H1 (cell line): ENCODE measurements around the gene VAX1. TPM values are rescaled to one million over a fixed set of nuclear protein-coding genes. Genes with fewer than 3 reads are reported as not detected.

ENCODE experiments used
- CTCF ChIA-PET: fragments of 300-600 bp; sonication (Branson Sonifier 250); formaldehyde crosslinking; loops from one replicate; lab custom pipeline; 2021; ENCODE audit not compliant: partially characterized antibody; lab: Charles Lee
- POLR2A ChIA-PET: fragments of 300-600 bp; sonication (Branson Sonifier 250); formaldehyde crosslinking; loops from one replicate; lab custom pipeline; 2021; ENCODE audit warnings: inconsistent platforms; ENCODE audit not compliant: partially characterized antibody; lab: Charles Lee
- DNase-seq, 2 experiments: peaks; one replicate each; pipeline versions ENCODE4 v3.0.0 to v3.0.0-alpha.2; 2010 to 2022; ENCODE audit warnings: low spot score in 2 of 2, low read depth in 1 of 2, mixed read lengths in 1 of 2
- FAIRE-seq: peaks from 2 replicates; lab custom pipeline; 2011; peaks lifted over from hg19 to GRCh38; lab: Jason Lieb, UNC
- H2AFZ ChIP-seq: 2 replicates; pipeline ENCODE4 v1.8.1; 2012; ENCODE audit warnings: low read length, inconsistent platforms
- H2AK5ac ChIP-seq: 2 replicates; pipeline ENCODE4 v1.6.1; 2013; ENCODE audit warnings: low read depth, low read length
- H2BK120ac ChIP-seq: replicated peaks from 2 replicates; pipeline ENCODE3; 2013; ENCODE audit warnings: low read depth, low read length, inconsistent platforms
- H2BK12ac ChIP-seq: 2 replicates; pipeline ENCODE4 v1.6.1; 2013; ENCODE audit warnings: low read depth, low read length
- H2BK15ac ChIP-seq: 2 replicates; pipeline ENCODE4 v1.6.1; 2013; ENCODE audit warnings: low read length
- H2BK20ac ChIP-seq: 2 replicates; pipeline ENCODE4 v1.6.1; 2013; ENCODE audit warnings: low read length
- H2BK5ac ChIP-seq: 2 replicates; pipeline ENCODE4 v1.6.1; 2013; ENCODE audit warnings: low read depth, low read length
- H3K14ac ChIP-seq: 2 replicates; pipeline ENCODE4 v1.6.1; 2013; ENCODE audit warnings: inconsistent platforms; ENCODE audit not compliant: insufficient read length
- H3K18ac ChIP-seq: 2 replicates; pipeline ENCODE4 v1.6.1; 2013; ENCODE audit warnings: low read length; ENCODE audit errors: extremely low read depth
- H3K23ac ChIP-seq: 2 replicates; pipeline ENCODE4 v1.6.1; 2013; ENCODE audit warnings: inconsistent platforms; ENCODE audit not compliant: insufficient read length
- H3K23me2 ChIP-seq: 2 replicates; pipeline ENCODE4 v1.6.1; 2013; ENCODE audit warnings: low read depth, low read length
- H3K27ac ChIP-seq: 2 replicates; pipeline ENCODE4 v1.6.1; 2011; ENCODE audit warnings: low read depth, low read length, inconsistent platforms
- H3K27me3 ChIP-seq, 4 experiments: replicated peaks in 1 of 4; 1 replicate in 1 of 4; 2 replicates in 3 of 4; pipeline versions ENCODE4 v1.6.1 to v1.8.1; 2011 to 2013; ENCODE audit warnings: low read length in 3 of 4, mild to moderate bottlenecking in 3 of 4, inconsistent platforms in 2 of 4, mixed read lengths in 2 of 4, moderate library complexity in 1 of 4; ENCODE audit not compliant: control insufficient read depth in 3 of 4, insufficient read depth in 3 of 4; ENCODE audit errors: extremely low read depth in 1 of 4
- H3K36me3 ChIP-seq, 4 experiments: 2 replicates each; pipeline versions ENCODE4 v1.6.1 to v1.8.1; 2011 to 2013; ENCODE audit warnings: mild to moderate bottlenecking in 4 of 4, low read length in 3 of 4, moderate library complexity in 2 of 4, control low read depth in 1 of 4, inconsistent platforms in 1 of 4; ENCODE audit not compliant: insufficient read depth in 4 of 4, control insufficient read depth in 2 of 4
- H3K4ac ChIP-seq: replicated peaks from 2 replicates; pipeline ENCODE3; 2013; ENCODE audit warnings: low read length, low read depth, mixed read lengths, inconsistent platforms; ENCODE audit not compliant: insufficient read length
- H3K4me1 ChIP-seq, 4 experiments: replicated peaks in 1 of 4; 1 replicate in 1 of 4; 2 replicates in 3 of 4; pipeline versions ENCODE4 v1.6.1 to v1.8.1; 2011 to 2013; ENCODE audit warnings: low read length in 3 of 4, inconsistent platforms in 2 of 4, mixed read lengths in 1 of 4; ENCODE audit not compliant: insufficient read depth in 4 of 4, control insufficient read depth in 3 of 4
- H3K4me2 ChIP-seq, 2 experiments: 2 replicates each; pipeline versions ENCODE4 v1.6.1 to v1.8.1; 2011 to 2013; ENCODE audit warnings: low read depth in 2 of 2, low read length in 2 of 2, control low read depth in 1 of 2, inconsistent platforms in 1 of 2, mild to moderate bottlenecking in 1 of 2; ENCODE audit not compliant: insufficient read depth in 1 of 2
- H3K4me3 ChIP-seq, 4 experiments: fragments of 200-600, 300-600 bp in 1 of 4; sonication (generic), shearing (Covaris generic), sonication (Bioruptor Twin) in 1 of 4; 2 replicates each; pipeline versions ENCODE4 v1.5.1 to v1.8.1; 2011 to 2016; ENCODE audit warnings: low read length in 4 of 4, low read depth in 3 of 4, control low read depth in 2 of 4, inconsistent platforms in 2 of 4, mild to moderate bottlenecking in 2 of 4, mixed read lengths in 1 of 4, moderate library complexity in 1 of 4; ENCODE audit not compliant: insufficient read depth in 2 of 4; ENCODE audit errors: extremely low read depth in 1 of 4
- H3K56ac ChIP-seq: replicated peaks from 2 replicates; pipeline ENCODE3; 2013; ENCODE audit warnings: low read depth, mild to moderate bottlenecking, mixed read lengths, low read length, inconsistent platforms; ENCODE audit not compliant: insufficient read length
- H3K79me1 ChIP-seq: 2 replicates; pipeline ENCODE4 v1.6.1; 2013; ENCODE audit warnings: low read depth, low read length, control low read depth
- H3K79me2 ChIP-seq, 2 experiments: 2 replicates each; pipeline versions ENCODE4 v1.6.1 to v1.8.1; 2012 to 2013; ENCODE audit warnings: low read length in 2 of 2, mild to moderate bottlenecking in 2 of 2, inconsistent platforms in 1 of 2; ENCODE audit not compliant: insufficient read depth in 2 of 2, control insufficient read depth in 1 of 2
- H3K9ac ChIP-seq, 4 experiments: replicated peaks in 1 of 4; 1 replicate in 1 of 4; 2 replicates in 3 of 4; pipeline versions ENCODE4 v1.6.1 to v1.8.1; 2011 to 2013; ENCODE audit warnings: low read depth in 3 of 4, low read length in 3 of 4, control low read depth in 2 of 4, mild to moderate bottlenecking in 2 of 4, moderate library complexity in 2 of 4, inconsistent platforms in 1 of 4; ENCODE audit errors: extremely low read depth in 1 of 4
- H3K9me3 ChIP-seq, 2 experiments: 2 replicates each; pipeline versions ENCODE4 v1.6.1 to v1.8.1; 2012 to 2013; ENCODE audit warnings: mild to moderate bottlenecking in 2 of 2, moderate library complexity in 2 of 2, control low read depth in 1 of 2, inconsistent platforms in 1 of 2, low read depth in 1 of 2, low read length in 1 of 2, mixed read lengths in 1 of 2; ENCODE audit not compliant: insufficient read depth in 2 of 2
- H4K20me1 ChIP-seq, 2 experiments: replicated peaks in 1 of 2; 2 replicates each; pipeline versions ENCODE3 to v1.8.1; 2011 to 2013; ENCODE audit warnings: inconsistent platforms in 2 of 2, low read length in 2 of 2, mild to moderate bottlenecking in 1 of 2; ENCODE audit not compliant: insufficient read depth in 2 of 2, control insufficient read depth in 1 of 2
- H4K5ac ChIP-seq: 2 replicates; pipeline ENCODE4 v1.6.1; 2013; ENCODE audit warnings: low read length, low read depth, mixed read lengths, inconsistent platforms; ENCODE audit not compliant: insufficient read length
- H4K8ac ChIP-seq: 2 replicates; pipeline ENCODE4 v1.8.0; 2013; ENCODE audit warnings: mild to moderate bottlenecking, moderate library complexity, low read length, inconsistent platforms; ENCODE audit not compliant: insufficient read depth; ENCODE audit errors: extremely low read depth
- H4K91ac ChIP-seq: replicated peaks from 2 replicates; pipeline ENCODE3; 2013; ENCODE audit warnings: low read length, mixed read lengths, inconsistent platforms; ENCODE audit not compliant: insufficient read length
- EZH2 ChIP-seq: fragments of 200-600 bp; sonication (generic); IDR thresholded peaks from 2 replicates; pipeline ENCODE4 v1.7.1; 2012; ENCODE audit warnings: low read depth, mild to moderate bottlenecking, moderate library complexity, low read length, inconsistent platforms; ENCODE audit not compliant: severe bottlenecking
- FOSL1 ChIP-seq: IDR thresholded peaks from 2 replicates; pipeline ENCODE4 v1.6.1; 2011; ENCODE audit warnings: mild to moderate bottlenecking, low read depth, low read length, moderate library complexity; ENCODE audit not compliant: insufficient read depth
- RNF2 ChIP-seq: fragments of 200-900, 300-1000 bp; sonication (generic); IDR thresholded peaks from 2 replicates; pipeline ENCODE4 v1.7.1; 2016; ENCODE audit warnings: borderline replicate concordance, low read depth, mild to moderate bottlenecking, antibody characterized with exemption, low read length; ENCODE audit not compliant: poor library complexity, severe bottlenecking; ENCODE audit errors: missing control alignments
- SUZ12 ChIP-seq: fragments of 200-600 bp; sonication (generic); IDR thresholded peaks from 2 replicates; pipeline ENCODE4 v1.6.1; 2012; ENCODE audit warnings: mild to moderate bottlenecking, inconsistent platforms, low read length, moderate library complexity, mixed read lengths
- WGBS, 2 experiments: shearing (Covaris generic) in 1 of 2; methylation state at CpG; one replicate each; pipeline versions ENCODE4 v1.1.6 to v1.1.7; 2013 to 2015; ENCODE audit warnings: low lambda C conversion rate in 2 of 2, mixed read lengths in 2 of 2, inconsistent platforms in 1 of 2, low coverage in 1 of 2, missing lambda C conversion rate in 1 of 2; ENCODE audit not compliant: insufficient replicate concordance in 2 of 2, insufficient coverage in 1 of 2, insufficient read length in 1 of 2; ENCODE audit errors: extremely low coverage in 1 of 2, missing lambda C conversion rate in 1 of 2; 5-methylcytosine and 5-hydroxymethylcytosine counted together
- polyA plus RNA-seq, 7 experiments: library from polyadenylated mRNA; depleted of rRNA in 3 of 7; stranded (reverse) in 5 of 7; unstranded in 2 of 7; fragments of >200 nt in 5 of 7; fragments of 200-250 nt in 2 of 7; gene quantifications; 1 replicate in 5 of 7; 2 replicates in 1 of 7; 4 replicates in 1 of 7; pipeline versions ENCODE4 v1.2.1 to v1.2.3, GENCODE V29; 2011 to 2013; ENCODE audit warnings: missing spikeins in 2 of 7, mixed read lengths in 2 of 7
- total RNA-seq: library from RNA; stranded (reverse); fragmentation: NEBNext Ultra II Directional; extraction: Animal tissue kit (Norgen Biotek cat#: 25700); gene quantifications from 2 replicates; pipeline ENCODE4 v1.2.1, GENCODE V29; 2021

VAX1 gene
- total and polyA plus RNA-seq, 2 of the 8 experiments (the other 6 are each of a cell fraction or from before 2014, with no cell fraction given), result not detected

GRCh38 chr10:117158297-117158696 is 20.2 kb upstream of the VAX1 start:
- H3K4ac ChIP-seq, result no peak overlapping the region
- no peak overlapping the region for H3K4me2 ChIP-seq
- H2BK15ac ChIP-seq, result no peak overlapping the region
- H3K27ac ChIP-seq, result no peak overlapping the region
- H3K36me3 ChIP-seq, result no peaks in the 10 kb centered on the region
- no peak overlapping the region for H2BK20ac ChIP-seq
- no peaks in the 10 kb centered on the region for H3K79me1 ChIP-seq
- ChIA-PET POLR2A (interaction anchor here (1.3 to 2.2 kb wide), 3 partner anchors 27 to 396 kb away, joined by 3 to 6 read pairs (median 4); no protein-coding TSS in a partner anchor), CTCF (interaction anchor here (0.7 to 4.7 kb wide), 17 partner anchors 10 to 467 kb away, joined by 3 to 31 read pairs (median 5); partner anchors contain the start of gene VAX1)
- no peak overlapping the region for H2AFZ ChIP-seq
- no peak overlapping the region for H3K56ac ChIP-seq
- no peak overlapping the region for H4K91ac ChIP-seq
- H3K9ac ChIP-seq, result no peak overlapping the region
- no peak overlapping the region for H4K5ac ChIP-seq
- no peak overlapping the region for H3K4me3 ChIP-seq
- no peak overlapping the region for H3K23ac ChIP-seq
- peaks cover 6 to 12% (median 10%) of the 10 kb centered on the region in 4 experiments; a peak in 6 of 7 replicates for H3K4me1 ChIP-seq
- WGBS, 2 experiments, result 37% methylated on average over 2 of the region's 2 CpGs; no CpG with 5 or more reads in 1 of the 2 experiments
- no peak overlapping the region for H2BK120ac ChIP-seq
- no peak for DNase-seq
- H4K20me1 ChIP-seq, result peaks cover 3 to 12% of the 10 kb centered on the region in 2 experiments
- no peak for FAIRE-seq
- no peaks in the 10 kb centered on the region for H3K9me3 ChIP-seq
- no peak overlapping the region; the same call in 1 of the 2 replicates for H2BK5ac ChIP-seq
- H2AK5ac ChIP-seq, result 0 out of 2 replicates have a peak overlapping the region, but pooled peaks have one; percentile 17
- peaks cover 1% of the 10 kb centered on the region; the same call in 1 of the 2 replicates for H3K23me2 ChIP-seq
- no peak overlapping the region; the same call in 1 of the 2 replicates for H2BK12ac ChIP-seq
- H3K14ac ChIP-seq, result no peak overlapping the region
- no peaks in the 10 kb centered on the region for H3K79me2 ChIP-seq
- TF ChIP-seq SUZ12 (peak; percentile 37; the same call in 1 of the 2 replicates), RNF2 (peak; percentile 69), EZH2 (peak; percentile 61), FOSL1 (no peak)
- no peak overlapping the region for H3K18ac ChIP-seq
- H3K27me3 ChIP-seq, result peaks cover 77 to 97% (median 92%) of the 10 kb centered on the region in 4 experiments
- no peak overlapping the region for H4K8ac ChIP-seq
